Ovary (tissue), 1 donor: ENCODE results near the gene COPZ1.

Experiments
- EP300 ChIP-seq: sonication (generic); formaldehyde crosslinking; IDR thresholded peaks from one replicate; pipeline ENCODE4 v1.6.1; 2017; ENCODE audit warnings: antibody characterized with exemption
- POLR2A ChIP-seq: fragments of 450-650 bp; IDR thresholded peaks from one replicate; pipeline ENCODE4 v1.6.1; 2017; ENCODE audit warnings: antibody characterized with exemption, mild to moderate bottlenecking, moderate library complexity

- no peak for TF ChIP-seq EP300
- TF ChIP-seq POLR2A = no peak
Measured at GRCh38 chr12:54328595-54329337, 3.8 kb downstream of the COPZ1 start.
